ENCODE data around the gene IGFL3.

DNA sequence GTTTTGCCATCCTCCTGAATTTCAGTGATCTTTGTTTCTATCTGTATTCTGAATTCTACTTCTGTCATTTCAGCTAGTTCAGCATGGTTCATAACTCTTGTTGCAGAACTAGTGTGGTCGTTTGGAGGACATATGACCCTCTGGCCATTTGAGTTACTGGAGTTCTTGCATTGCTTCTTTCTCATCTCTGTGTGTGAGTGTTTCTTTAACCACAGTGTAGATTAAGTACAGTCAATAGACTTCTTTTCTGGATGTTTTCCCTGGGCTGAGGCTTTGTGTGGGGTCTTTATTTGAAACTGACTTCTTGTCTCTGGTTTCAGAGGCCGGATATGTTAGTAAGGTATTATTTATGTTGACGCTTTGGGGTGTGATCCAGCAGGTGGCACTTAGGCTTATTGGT is 38.2 kb upstream of the IGFL3 start:
- TF ChIP-seq, protein P1, sequence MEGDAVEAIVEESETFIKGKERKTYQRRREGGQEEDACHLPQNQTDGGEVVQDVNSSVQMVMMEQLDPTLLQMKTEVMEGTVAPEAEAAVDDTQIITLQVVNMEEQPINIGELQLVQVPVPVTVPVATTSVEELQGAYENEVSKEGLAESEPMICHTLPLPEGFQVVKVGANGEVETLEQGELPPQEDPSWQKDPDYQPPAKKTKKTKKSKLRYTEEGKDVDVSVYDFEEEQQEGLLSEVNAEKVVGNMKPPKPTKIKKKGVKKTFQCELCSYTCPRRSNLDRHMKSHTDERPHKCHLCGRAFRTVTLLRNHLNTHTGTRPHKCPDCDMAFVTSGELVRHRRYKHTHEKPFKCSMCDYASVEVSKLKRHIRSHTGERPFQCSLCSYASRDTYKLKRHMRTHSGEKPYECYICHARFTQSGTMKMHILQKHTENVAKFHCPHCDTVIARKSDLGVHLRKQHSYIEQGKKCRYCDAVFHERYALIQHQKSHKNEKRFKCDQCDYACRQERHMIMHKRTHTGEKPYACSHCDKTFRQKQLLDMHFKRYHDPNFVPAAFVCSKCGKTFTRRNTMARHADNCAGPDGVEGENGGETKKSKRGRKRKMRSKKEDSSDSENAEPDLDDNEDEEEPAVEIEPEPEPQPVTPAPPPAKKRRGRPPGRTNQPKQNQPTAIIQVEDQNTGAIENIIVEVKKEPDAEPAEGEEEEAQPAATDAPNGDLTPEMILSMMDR (IDR thresholded peaks at IDR 0.05; ENCODE audit: low read depth, low read length, poor library complexity, severe bottlenecking): no peak
- no peak for TF ChIP-seq EZH2phosphoT487 (IDR thresholded peaks at IDR 0.05; ENCODE audit: borderline replicate concordance, low read length)
